HCT116 (cell line): Measurements from ENCODE around the gene PRKACA. TPM values are rescaled to one million over a fixed set of nuclear protein-coding genes. Genes with fewer than 3 reads are reported as not detected.

Source experiments
- ATAC-seq: fragments of 200-7000 bp; cut with Tn5 transposase; 2 replicates; pipeline ENCODE4 v1.9.1; 2020; ENCODE audit warnings: mild to moderate bottlenecking, moderate library complexity
- BruUV-seq: library from RNA; stranded (reverse); fragments of 400-500 nt; replicated peaks from 2 replicates; lab custom pipeline; 2021; lab: Mats Ljungman, UMichigan
- CTCF ChIA-PET: fragments of 300-600 bp; sonication (Branson Sonifier 250); formaldehyde crosslinking; loops from one replicate; lab custom pipeline; 2021; ENCODE audit warnings: antibody characterized with exemption; lab: Charles Lee
- POLR2A ChIA-PET: fragments of 300-600, 350-600 bp; sonication (Branson Sonifier 250); formaldehyde crosslinking; loops from one replicate; lab custom pipeline; 2021; ENCODE audit warnings: antibody characterized with exemption; lab: Charles Lee
- RAD21 ChIA-PET, 2 experiments: fragments of 300-600 bp; sonication (Branson Sonifier 250); formaldehyde crosslinking; loops; one replicate each; lab custom pipeline; 2023; ENCODE audit warnings: low total read pairs in 2 of 2; ENCODE audit not compliant: uncharacterized antibody in 2 of 2, unreplicated experiment in 2 of 2, low non-redundant PET in 1 of 2; lab: Charles Lee
- DNase-seq: peaks from one replicate; pipeline ENCODE4 v3.0.0-alpha.2; 2010; ENCODE audit warnings: low read depth, low spot score
- H2AFZ ChIP-seq: fragments of 200-600 bp; shearing (Covaris generic), sonication (generic); 2 replicates; pipeline ENCODE4 v1.6.1; 2017; ENCODE audit warnings: low read depth, mixed run types, mixed read lengths, antibody characterized with exemption, low read length; ENCODE audit not compliant: poor library complexity, severe bottlenecking
- H3K27ac ChIP-seq: 2 replicates; pipeline ENCODE4 v1.5.1; 2012; ENCODE audit warnings: low read depth, low read length
- H3K27me3 ChIP-seq: fragments of 200-600 bp; sonication (generic); 2 replicates; pipeline ENCODE4 v1.6.1; 2016; ENCODE audit warnings: mixed run types, low read length, mixed read lengths; ENCODE audit not compliant: insufficient read depth
- H3K36me3 ChIP-seq, 2 experiments: fragments of 200-500 bp in 1 of 2; fragments of 200-600 bp in 1 of 2; sonication (Bioruptor generic) in 1 of 2; sonication (generic) in 1 of 2; 2 replicates each; pipeline versions ENCODE4 v1.5.1 to v1.6.1; 2014 to 2016; ENCODE audit warnings: low read length in 2 of 2, inconsistent platforms in 1 of 2, mixed read lengths in 1 of 2, mixed run types in 1 of 2; ENCODE audit not compliant: insufficient read depth in 2 of 2, control insufficient read depth in 1 of 2
- H3K4me1 ChIP-seq, 2 experiments: fragments of 200-600 bp in 1 of 2; sonication (generic) in 1 of 2; 2 replicates each; pipeline versions ENCODE4 v1.5.1 to v1.6.1; 2012 to 2017; ENCODE audit warnings: low read length in 2 of 2, inconsistent platforms in 1 of 2, mild to moderate bottlenecking in 1 of 2, mixed read lengths in 1 of 2, mixed run types in 1 of 2, moderate library complexity in 1 of 2; ENCODE audit not compliant: insufficient read depth in 2 of 2, control insufficient read depth in 1 of 2
- H3K4me2 ChIP-seq: fragments of 200-600 bp; sonication (generic); 2 replicates; pipeline ENCODE4 v1.6.1; 2017; ENCODE audit warnings: mixed run types, low read length, mixed read lengths
- H3K4me3 ChIP-seq, 2 experiments: fragments of 200-600 bp in 1 of 2; sonication (generic) in 1 of 2; replicated peaks in 1 of 2; 2 replicates each; pipeline ENCODE4 v1.5.1; 2011 to 2016; ENCODE audit warnings: low read length in 2 of 2, control low read depth in 1 of 2, low read depth in 1 of 2, mild to moderate bottlenecking in 1 of 2, mixed read lengths in 1 of 2, mixed run types in 1 of 2
- H3K79me2 ChIP-seq: fragments of 200-600 bp; sonication (generic); 2 replicates; pipeline ENCODE4 v1.6.1; 2017; ENCODE audit warnings: mild to moderate bottlenecking, mixed run types, low read length, moderate library complexity, mixed read lengths; ENCODE audit not compliant: insufficient read depth
- H3K9ac ChIP-seq: fragments of 200-600 bp; sonication (generic); 2 replicates; pipeline ENCODE4 v1.6.1; 2016; ENCODE audit warnings: low read length, mixed read lengths
- H3K9me2 ChIP-seq: fragments of 200-600 bp; sonication (generic), shearing (Covaris generic); 2 replicates; pipeline ENCODE4 v1.6.1; 2017; ENCODE audit warnings: mixed run types, mild to moderate bottlenecking, moderate library complexity; ENCODE audit not compliant: insufficient read depth
- H3K9me3 ChIP-seq, 2 experiments: fragments of 200-500 bp in 1 of 2; fragments of 200-600 bp in 1 of 2; sonication (Bioruptor generic) in 1 of 2; sonication (generic) in 1 of 2; 2 replicates each; pipeline ENCODE4 v1.6.1; 2014 to 2017; ENCODE audit warnings: low read length in 2 of 2, mixed read lengths in 2 of 2, inconsistent platforms in 1 of 2, low read depth in 1 of 2, mild to moderate bottlenecking in 1 of 2, mixed run types in 1 of 2, moderate library complexity in 1 of 2; ENCODE audit not compliant: control insufficient read depth in 1 of 2, insufficient read depth in 1 of 2
- H4K20me1 ChIP-seq: fragments of 200-600 bp; sonication (generic), shearing (Covaris generic); 2 replicates; pipeline ENCODE4 v1.6.1; 2017; ENCODE audit warnings: mixed run types, mild to moderate bottlenecking, moderate library complexity; ENCODE audit not compliant: insufficient read depth
- ATF3 ChIP-seq: IDR thresholded peaks from 2 replicates; pipeline ENCODE4 v1.6.1; 2012
- CBX3 ChIP-seq: IDR thresholded peaks from 2 replicates; pipeline ENCODE4 v1.6.1; 2012; ENCODE audit warnings: low read depth
- EGR1 ChIP-seq: IDR thresholded peaks from 2 replicates; pipeline ENCODE4 v1.6.1; 2012; ENCODE audit warnings: low read depth
- ELF1 ChIP-seq: IDR thresholded peaks from 2 replicates; pipeline ENCODE4 v1.6.1; 2012; ENCODE audit warnings: low read depth, borderline replicate concordance
- FOSL1 ChIP-seq: IDR thresholded peaks from 2 replicates; pipeline ENCODE4 v1.6.1; 2012; ENCODE audit warnings: low read depth
- POLR2A ChIP-seq: IDR thresholded peaks from 2 replicates; pipeline ENCODE4 v1.7.0; 2011; ENCODE audit warnings: borderline replicate concordance; ENCODE audit not compliant: insufficient read depth, insufficient read length; ENCODE audit errors: extremely low read depth
- POLR2AphosphoS5 ChIP-seq: IDR thresholded peaks from 2 replicates; pipeline ENCODE4 v1.6.1; 2011; ENCODE audit warnings: mild to moderate bottlenecking, low read depth, low read length, moderate library complexity
- RAD21 ChIP-seq: IDR thresholded peaks from 2 replicates; pipeline ENCODE4 v1.6.1; 2012; ENCODE audit warnings: low read depth, mild to moderate bottlenecking
- REST ChIP-seq: IDR thresholded peaks from 2 replicates; pipeline ENCODE4 v1.6.1; 2012; ENCODE audit warnings: low read depth
- SIN3A ChIP-seq: IDR thresholded peaks from 2 replicates; pipeline ENCODE4 v1.6.1; 2012; ENCODE audit warnings: low read depth
- TCF7L2 ChIP-seq: IDR thresholded peaks from 2 replicates; pipeline ENCODE4 v1.7.0; 2011; ENCODE audit warnings: borderline replicate concordance, inconsistent platforms; ENCODE audit not compliant: insufficient read depth, insufficient read length; ENCODE audit errors: extremely low read depth
- ZFX ChIP-seq: fragments of 450-650 bp; IDR thresholded peaks from 2 replicates; pipeline ENCODE4 v1.6.1; 2017
- intact Hi-C: fragments of 100-400 bp; cut with micrococcal nuclease; formaldehyde crosslinking; loops from 2 replicates; pipeline ENCODE4 v1.10.0; 2022
- total RNA-seq: library from RNA; stranded (reverse); gene quantifications from one replicate; pipeline ENCODE4 v1.2.1, GENCODE V29; 2021; ENCODE audit not compliant: unreplicated experiment

The PRKACA gene
- total RNA-seq, 1 experiment from 2014 or later = 95.7 TPM

GRCh38 chr19:14056069-14056666, 61.4 kb downstream of the PRKACA start:
- H3K4me1 ChIP-seq = peaks cover 11 to 26% of the 10 kb centered on the region in 2 experiments
- TF ChIP-seq ATF3 (no peak), REST (no peak), ELF1 (no peak), SIN3A (no peak), TCF7L2 (no peak), POLR2AphosphoS5 (no peak), EGR1 (no peak), ZFX (no peak), POLR2A (no peak), RAD21 (no peak), CBX3 (no peak), FOSL1 (no peak)
- TF ChIP-seq, all 23 proteins: peak for 0
- Histone ChIP-seq H2AFZ (no peak overlapping the region), H3K4me3 (no peak overlapping the region), H3K9me3 (no peaks in the 10 kb centered on the region), H3K36me3 (no peaks in the 10 kb centered on the region), H3K27me3 (no peaks in the 10 kb centered on the region), H3K4me2 (no peak overlapping the region), H3K9me2 (no peaks in the 10 kb centered on the region), H3K9ac (no peak overlapping the region), H3K27ac (no peak overlapping the region), H4K20me1 (no peaks in the 10 kb centered on the region), H3K79me2 (no peaks in the 10 kb centered on the region)
- DNase-seq (no peak), ATAC-seq (no peak)
- intact Hi-C loops = no loop called here
- ChIA-PET CTCF (interaction anchor here (1.0 to 5.7 kb wide), 4 partner anchors 8 to 24 kb away, joined by 3 to 31 read pairs (median 4); partner anchors contain the start of gene IL27RA), POLR2A (no interaction called here), RAD21 (no interaction called here)
- BruUV-seq = no TSS peak
